K562 (cell line): ENCODE results near the gene METRN. TPM values are rescaled to one million over a fixed set of nuclear protein-coding genes. Genes with fewer than 3 reads are reported as not detected.
A peak's percentile ranks its signal among the peaks of the same experiment; 100 is the strongest.

Experiments
- ATAC-seq: fragments of 200-7000 bp; cut with Tn5 transposase; 3 replicates; pipeline ENCODE4 v1.9.1; 2020; ENCODE audit warnings: moderate library complexity
- BruUV-seq: library from RNA; stranded (reverse); fragments of 400-500 nt; replicated peaks from 2 replicates; lab custom pipeline; 2021; lab: Mats Ljungman, UMichigan
- CTCF ChIA-PET: fragments of 300-600 bp; formaldehyde crosslinking; extraction: SDS; loops from one replicate; lab custom pipeline; 2021; ENCODE audit warnings: low intra/inter-chr PET ratio; lab: Yijun Ruan, JAX
- POLR2A ChIA-PET: fragments of 300-600, 350-650 bp; sonication (Branson Sonifier 250); formaldehyde crosslinking; extraction: SDS; loops from one replicate; lab custom pipeline; 2021; ENCODE audit warnings: antibody characterized with exemption, inconsistent platforms; lab: Yijun Ruan, JAX
- DNase-seq, 4 experiments: peaks; one replicate each; pipeline versions ENCODE4 v3.0.0 to v3.0.0-alpha.2; 2011 to 2018; ENCODE audit warnings: low spot score in 3 of 4, mixed read lengths in 3 of 4; ENCODE audit errors: extremely low read depth in 1 of 4
- FAIRE-seq: peaks from 2 replicates; lab custom pipeline; 2011; peaks lifted over from hg19 to GRCh38; lab: Jason Lieb, UNC
- H2AFZ ChIP-seq: 2 replicates; pipeline ENCODE4 v1.6.0; 2011; ENCODE audit warnings: low read depth, low read length, control low read depth, inconsistent platforms
- H3K27ac ChIP-seq: fragments of 200-600 bp; 3 replicates; pipeline ENCODE4 v1.8.0; 2011; ENCODE audit warnings: low read depth, mild to moderate bottlenecking, control low read depth, inconsistent platforms, low read length, moderate library complexity, mixed read lengths; ENCODE audit errors: extremely low read depth
- H3K27me3 ChIP-seq, 2 experiments: fragments of 300-600 bp in 1 of 2; 2 replicates in 1 of 2; 3 replicates in 1 of 2; pipeline versions ENCODE4 v1.6.0 to v1.8.0; 2011; ENCODE audit warnings: inconsistent platforms in 2 of 2, low read length in 2 of 2, mild to moderate bottlenecking in 1 of 2, mixed read lengths in 1 of 2, moderate library complexity in 1 of 2; ENCODE audit not compliant: control insufficient read depth in 2 of 2, insufficient read depth in 2 of 2
- H3K36me3 ChIP-seq: fragments of 300-600 bp; 3 replicates; pipeline ENCODE4 v1.8.0; 2011; ENCODE audit warnings: mild to moderate bottlenecking, low read length, inconsistent platforms; ENCODE audit not compliant: control insufficient read depth, insufficient read depth
- H3K4me1 ChIP-seq, 2 experiments: fragments of 200-600 bp in 1 of 2; replicated peaks in 1 of 2; 2 replicates in 1 of 2; 3 replicates in 1 of 2; pipeline versions ENCODE4 v1.5.1 to v1.8.0; 2011; ENCODE audit warnings: inconsistent platforms in 2 of 2, low read length in 2 of 2, mild to moderate bottlenecking in 1 of 2, mixed read lengths in 1 of 2, moderate library complexity in 1 of 2; ENCODE audit not compliant: control insufficient read depth in 2 of 2, insufficient read depth in 2 of 2
- H3K4me2 ChIP-seq: 2 replicates; pipeline ENCODE4 v1.6.1; 2011; ENCODE audit warnings: low read length, control low read depth, inconsistent platforms, mixed read lengths; ENCODE audit not compliant: insufficient read depth
- H3K4me3 ChIP-seq: fragments of 200-600 bp; sonication (generic), shearing (Covaris generic); 2 replicates; pipeline ENCODE4 v1.5.1; 2016; ENCODE audit warnings: control low read depth, inconsistent platforms
- H3K79me2 ChIP-seq: fragments of 200-600 bp; 3 replicates; pipeline ENCODE4 v1.8.0; 2011; ENCODE audit warnings: low read length, inconsistent platforms; ENCODE audit not compliant: control insufficient read depth, insufficient read depth
- H3K9ac ChIP-seq, 2 experiments: 2 replicates each; pipeline versions ENCODE4 v1.6.0 to v1.6.1; 2011; ENCODE audit warnings: low read depth in 2 of 2, low read length in 2 of 2, control low read depth in 1 of 2, inconsistent platforms in 1 of 2, mild to moderate bottlenecking in 1 of 2, mixed read lengths in 1 of 2; ENCODE audit not compliant: insufficient read depth in 1 of 2
- H3K9me1 ChIP-seq: one replicate; pipeline ENCODE4 v1.6.0; 2011; ENCODE audit warnings: inconsistent platforms, mild to moderate bottlenecking, low read length, moderate library complexity; ENCODE audit not compliant: control insufficient read depth, insufficient read depth
- H3K9me3 ChIP-seq: replicated peaks from 2 replicates; pipeline ENCODE4 v1.5.1; 2011; ENCODE audit warnings: low read depth, low read length, inconsistent platforms; ENCODE audit not compliant: control insufficient read depth, insufficient read depth
- H4K20me1 ChIP-seq: replicated peaks from 2 replicates; pipeline ENCODE4 v1.6.1; 2011; ENCODE audit warnings: low read length, inconsistent platforms, mixed read lengths; ENCODE audit not compliant: control insufficient read depth, insufficient read depth
- HDAC8 ChIP-seq: fragments of 450-650 bp; IDR thresholded peaks from 2 replicates; pipeline ENCODE4 v1.6.1; 2016; ENCODE audit warnings: mild to moderate bottlenecking, missing genetic modification characterization, moderate library complexity, missing compliant biosample characterization
- POLR2G ChIP-seq: fragments of 200-400 bp; formaldehyde crosslinking; IDR thresholded peaks from 2 replicates; pipeline ENCODE4 v1.6.1; 2017; ENCODE audit warnings: low read depth, mild to moderate bottlenecking, antibody characterized with exemption, low read length, moderate library complexity
- RBFOX2 ChIP-seq: fragments of 200-400 bp; formaldehyde crosslinking; IDR thresholded peaks from 2 replicates; pipeline ENCODE4 v1.6.1; 2017; ENCODE audit warnings: low read depth, mild to moderate bottlenecking, low read length, moderate library complexity
- WGBS: fragments of 100-300 bp; shearing (Covaris generic); methylation state at CpG from one replicate; pipeline ENCODE4 v1.1.6; 2016; ENCODE audit warnings: low coverage, mixed read lengths; ENCODE audit not compliant: insufficient coverage; ENCODE audit errors: missing lambda C conversion rate; 5-methylcytosine and 5-hydroxymethylcytosine counted together
- in situ Hi-C: fragments of 300-500 bp; cut with MboI; formaldehyde crosslinking; loops from 4 replicates; pipeline ENCODE4 v1.15.0; 2018; ENCODE audit warnings: inconsistent platforms, mixed read lengths
- intact Hi-C: fragments of 100-400 bp; cut with micrococcal nuclease; formaldehyde crosslinking; loops from 2 replicates; pipeline ENCODE4 v1.14.2; 2022
- polyA plus RNA-seq, 8 experiments: library from polyadenylated mRNA; depleted of rRNA in 4 of 8; stranded (reverse) in 5 of 8; unstranded in 3 of 8; fragments of >200 nt; fragmentation: Nextera tagmentation in 2 of 8; fragmentation: Illumina TruSeq in 1 of 8; extraction: Ambion mirVana in 2 of 8; extraction: Trizol in 1 of 8; gene quantifications; 2 replicates each; pipeline versions ENCODE4 v1.2.1 to v1.2.3, GENCODE V29; 2011 to 2014; ENCODE audit warnings: inconsistent platforms in 1 of 8, missing spikeins in 1 of 8
- total RNA-seq, 7 experiments: library from RNA; depleted of rRNA in 6 of 7; stranded (reverse); fragments of >200 nt in 6 of 7; fragmentation: Illumina TruSeq in 2 of 7; extraction: Trizol in 2 of 7; gene quantifications; 2 replicates each; pipeline versions ENCODE4 v1.2.1 to v1.2.3, GENCODE V29; 2011 to 2021; ENCODE audit warnings: low replicate concordance in 1 of 7

Gene METRN
- total and polyA plus RNA-seq, 9 of the 15 experiments (the other 6 are each of a cell fraction or from before 2014, with no cell fraction given): 0.20 to 89.8 (median 15.4) TPM

DNA sequence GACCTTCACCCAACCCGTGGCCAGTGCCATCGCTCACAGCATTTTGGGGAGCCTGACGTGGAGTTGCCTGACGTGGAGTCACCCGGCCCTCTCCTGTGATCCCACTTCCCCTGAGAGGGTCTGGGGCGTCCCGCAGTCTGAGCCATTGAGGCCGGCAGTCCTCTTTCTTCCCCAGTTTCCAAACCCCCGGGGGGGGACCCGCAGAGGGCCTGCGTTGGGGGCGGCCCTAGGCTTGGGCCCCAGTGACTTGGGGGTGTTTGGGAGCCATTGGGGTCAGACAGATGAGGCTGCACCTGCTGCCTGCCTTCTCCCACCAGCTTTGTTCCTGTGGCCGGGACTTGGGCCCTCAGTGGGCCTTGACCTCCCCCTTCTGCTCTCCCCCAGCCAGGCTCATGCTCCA, 45.3 kb upstream of the METRN start:
- peak overlapping the region in 1 of 2 experiments; percentile 98; a peak in 2 of 4 replicates for H3K9ac ChIP-seq
- TF ChIP-seq RBFOX2 (peak; percentile 49; the same call in 1 of the 2 replicates), HDAC8 (tag) (no peak), POLR2G (0 out of 2 replicates have a peak, but pooled peaks have one; percentile 12)
- peaks cover 58% of the 10 kb centered on the region for H3K36me3 ChIP-seq
- no peaks in the 10 kb centered on the region for H3K27me3 ChIP-seq
- no peaks in the 10 kb centered on the region for H3K9me1 ChIP-seq
- in situ Hi-C loops (loop anchor here (5.0 to 10.0 kb wide), 2 partner anchors 92 to 275 kb away; partner anchors contain the start of gene NME4), intact Hi-C loops (loop anchor here (5.0 to 10.0 kb wide), 2 partner anchors 92 to 275 kb away; partner anchors contain the start of gene NME4)
- no peak overlapping the region for H2AFZ ChIP-seq
- H3K4me1 ChIP-seq: peaks cover 17 to 95% of the 10 kb centered on the region in 2 experiments
- CTCF ChIA-PET: no interaction called here
- ATAC-seq (no peak), FAIRE-seq (no peak), DNase-seq (no peak)
- peak overlapping the region; percentile 99; the same call in 1 of the 2 replicates for H3K4me3 ChIP-seq
- POLR2A ChIA-PET: interaction anchor here (1.1 kb wide), 1 partner anchor 12 kb away, joined by 4 read pairs; no protein-coding TSS in a partner anchor
- H3K9me3 ChIP-seq: no peaks in the 10 kb centered on the region
- H4K20me1 ChIP-seq: 0 out of 2 replicates have a peak, but pooled peaks cover 4% of the 10 kb centered on the region
- BruUV-seq: no TSS peak
- H3K27ac ChIP-seq: no peak overlapping the region; the same call in 2 of the 3 replicates
- peak overlapping the region; percentile 80; the same call in 1 of the 2 replicates for H3K4me2 ChIP-seq
- H3K79me2 ChIP-seq: peaks cover 28% of the 10 kb centered on the region
- 93% methylated on average over 12 of the region's 13 CpGs for WGBS
